ENCODE measurements around the gene NKIRAS1. TPM values are rescaled to one million over a fixed set of nuclear protein-coding genes. Genes with fewer than 3 reads are reported as not detected.

NKIRAS1 gene
- total RNA-seq, 2 experiments from 2014 or later = 3.2 to 3.8 TPM

GRCh38 chr3:23959135-23959900 is 42.5 kb upstream of the NKIRAS1 start:
- no peak for TF ChIP-seq CTCF (IDR thresholded peaks at IDR 0.05)
- ChIA-PET POLR2A (interaction anchor here (1.1 kb wide), 1 partner anchor 10 kb away, joined by 3 read pairs; no protein-coding TSS in a partner anchor), CTCF (no interaction called here)
- H3K27ac ChIP-seq (ENCODE audit: low read depth in 1 of 2, low read length in 2 of 2) = no peak overlapping the region
- peak overlapping the region; percentile 38 for H3K27ac Mint-ChIP-seq
- H3K4me3 ChIP-seq (ENCODE audit: low read length) = no peak overlapping the region
- no peak for ATAC-seq (ENCODE audit: poor library complexity)
- H3K27me3 ChIP-seq (ENCODE audit: control insufficient read depth in 1 of 2, insufficient read depth in 2 of 2, low read length in 2 of 2) = no peaks in the 10 kb centered on the region
- peak overlapping the region; percentile 11 for H3K4me3 Mint-ChIP-seq
- peaks cover 76% of the 10 kb centered on the region for H3K36me3 ChIP-seq (ENCODE audit: insufficient read depth, low read length)
- H3K4me1 Mint-ChIP-seq (ENCODE audit: low read depth) = peaks cover 55% of the 10 kb centered on the region
- no peaks in the 10 kb centered on the region for H3K9me3 Mint-ChIP-seq
- H3K9me3 ChIP-seq (ENCODE audit: control insufficient read depth in 1 of 2, insufficient read depth in 1 of 2, low read length in 2 of 2) = no peaks in the 10 kb centered on the region
- intact Hi-C loops (cut with DNase I, micrococcal nuclease) = no loop called here
- peaks cover 7% of the 10 kb centered on the region for H3K4me1 ChIP-seq (ENCODE audit: insufficient read depth, low read length)
- DNase-seq = no peak
- H3K36me3 Mint-ChIP-seq (ENCODE audit: low read depth) = peaks cover 92% of the 10 kb centered on the region
- H3K27me3 Mint-ChIP-seq = no peaks in the 10 kb centered on the region

GRCh38 chr3:23956701-23957100 is 39.9 kb upstream of the NKIRAS1 start:
- Histone ChIP-seq H3K9me3 (ENCODE audit: control insufficient read depth in 1 of 2, insufficient read depth in 1 of 2, low read length in 2 of 2) (no peaks in the 10 kb centered on the region), H3K27me3 (ENCODE audit: control insufficient read depth in 1 of 2, insufficient read depth in 2 of 2, low read length in 2 of 2) (no peaks in the 10 kb centered on the region), H3K27ac (ENCODE audit: low read depth in 1 of 2, low read length in 2 of 2) (no peak overlapping the region), H3K36me3 (ENCODE audit: insufficient read depth, low read length) (peaks cover 55% of the 10 kb centered on the region), H3K4me1 (ENCODE audit: insufficient read depth, low read length) (peaks cover 23% of the 10 kb centered on the region), H3K4me3 (ENCODE audit: low read length) (no peak overlapping the region)
- intact Hi-C loops (cut with DNase I, micrococcal nuclease) = no loop called here
- Mint-ChIP-seq H3K4me1 (ENCODE audit: low read depth) (peaks cover 72% of the 10 kb centered on the region), H3K9me3 (no peaks in the 10 kb centered on the region), H3K27ac (peak overlapping the region; percentile 11), H3K4me3 (no peak overlapping the region), H3K27me3 (no peaks in the 10 kb centered on the region), H3K36me3 (ENCODE audit: low read depth) (peaks cover 85% of the 10 kb centered on the region)
- ATAC-seq (ENCODE audit: poor library complexity) (no peak), DNase-seq (no peak)
- POLR2A ChIA-PET = interaction anchor here (1.5 kb wide), 1 partner anchor 40 kb away, joined by 6 read pairs; the partner anchor contains the start of genes NKIRAS1 and RPL15
- CTCF ChIA-PET = no interaction called here
- TF ChIP-seq CTCF (IDR thresholded peaks at IDR 0.05) = no peak

GRCh38 chr3:23954144-23954543 is 37.4 kb upstream of the NKIRAS1 start:
- POLR2A ChIA-PET = interaction anchor here (0.6 to 2.4 kb wide), 2 partner anchors 37 to 492 kb away, joined by 3 to 13 read pairs; partner anchors contain the start of genes NKIRAS1 and RPL15
- Histone ChIP-seq H3K4me3 (ENCODE audit: low read length) (no peak overlapping the region), H3K27me3 (ENCODE audit: control insufficient read depth in 1 of 2, insufficient read depth in 2 of 2, low read length in 2 of 2) (no peaks in the 10 kb centered on the region), H3K9me3 (ENCODE audit: control insufficient read depth in 1 of 2, insufficient read depth in 1 of 2, low read length in 2 of 2) (no peaks in the 10 kb centered on the region), H3K27ac (ENCODE audit: low read depth in 1 of 2, low read length in 2 of 2) (no peak overlapping the region), H3K4me1 (ENCODE audit: insufficient read depth, low read length) (peaks cover 38% of the 10 kb centered on the region), H3K36me3 (ENCODE audit: insufficient read depth, low read length) (peaks cover 33% of the 10 kb centered on the region)
- H3K4me1 Mint-ChIP-seq (ENCODE audit: low read depth) = peaks cover 80% of the 10 kb centered on the region
- DNase-seq = no peak
- H3K36me3 Mint-ChIP-seq (ENCODE audit: low read depth) = peaks cover 63% of the 10 kb centered on the region
- peak overlapping the region; percentile 12 for H3K27ac Mint-ChIP-seq
- no peaks in the 10 kb centered on the region for H3K9me3 Mint-ChIP-seq
- intact Hi-C loops (cut with DNase I, micrococcal nuclease) = no loop called here
- TF ChIP-seq CTCF (IDR thresholded peaks at IDR 0.05) = no peak
- ATAC-seq (ENCODE audit: poor library complexity) = no peak
- CTCF ChIA-PET = no interaction called here
- no peaks in the 10 kb centered on the region for H3K27me3 Mint-ChIP-seq
- H3K4me3 Mint-ChIP-seq = no peak overlapping the region
